IPS-NIHi7 (cell line): ENCODE measurements around the gene INPP5A.
"Not testable (repeated sequence)": the region's sequence is repeated elsewhere in the genome, so short reads cannot be mapped to it uniquely, and the experiment has no call there.

ENCODE experiments used
- DNase-seq: peaks from one replicate; pipeline ENCODE4 v3.0.0; 2012; ENCODE audit warnings: mixed read lengths; ENCODE audit errors: extremely low spot score

Gene INPP5A

GRCh38 chr10:132784866-132785722 lies 247.5 kb downstream of the INPP5A start:
- DNase-seq: no peak

GRCh38 chr10:132785723-132786475 lies 248.3 kb downstream of the INPP5A start, which contains the start of gene NKX6-2:
Gene NKX6-2 (minus strand): TSS chr10:132786147. CDS start chr10:132785948, 199 bp downstream.
- peak; percentile 56 for DNase-seq

GRCh38 chr10:132786476-132786883 lies 248.9 kb downstream of the INPP5A start:
- DNase-seq: no peak

- peak; percentile 61 for DNase-seq
Observed at GRCh38 chr10:132786884-132787494, 249.4 kb downstream of the INPP5A start.

- DNase-seq: peak; percentile 80
Observed at GRCh38 chr10:132787495-132788179, 250.1 kb downstream of the INPP5A start.

- DNase-seq: peak; percentile 60
Observed at GRCh38 chr10:132788180-132788830, 250.7 kb downstream of the INPP5A start.

- peak; percentile 56 for DNase-seq
Observed at GRCh38 chr10:132788831-132789219, 251.2 kb downstream of the INPP5A start.

GRCh38 chr10:132789659-132790148 lies 252.1 kb downstream of the INPP5A start:
- no peak for DNase-seq

- no peak for DNase-seq
Observed at GRCh38 chr10:132790470-132790869, 252.9 kb downstream of the INPP5A start.

- DNase-seq: no peak
Observed at GRCh38 chr10:132790934-132791829, 253.6 kb downstream of the INPP5A start.

- DNase-seq: not testable (repeated sequence)
Observed at GRCh38 chr10:132792099-132792498, 254.5 kb downstream of the INPP5A start.

- DNase-seq: no peak
Observed at GRCh38 chr10:132792796-132793195, 255.2 kb downstream of the INPP5A start.

- DNase-seq: no peak
Observed at GRCh38 chr10:132793213-132793612, 255.6 kb downstream of the INPP5A start.

- DNase-seq: no peak
Observed at GRCh38 chr10:132793871-132794849, 256.6 kb downstream of the INPP5A start.

GRCh38 chr10:132796846-132797245 lies 259.3 kb downstream of the INPP5A start:
- no peak for DNase-seq

GRCh38 chr10:132797986-132798385 lies 260.4 kb downstream of the INPP5A start:
- DNase-seq: not testable (repeated sequence)

GRCh38 chr10:132798403-132798802 lies 260.8 kb downstream of the INPP5A start:
- DNase-seq: no peak

GRCh38 chr10:132798876-132799275 lies 261.3 kb downstream of the INPP5A start:
- DNase-seq: no peak

GRCh38 chr10:132799865-132800264 lies 262.3 kb downstream of the INPP5A start:
- DNase-seq: no peak
